ENCODE data around the gene BMP7.

BMP7 gene

DNA sequence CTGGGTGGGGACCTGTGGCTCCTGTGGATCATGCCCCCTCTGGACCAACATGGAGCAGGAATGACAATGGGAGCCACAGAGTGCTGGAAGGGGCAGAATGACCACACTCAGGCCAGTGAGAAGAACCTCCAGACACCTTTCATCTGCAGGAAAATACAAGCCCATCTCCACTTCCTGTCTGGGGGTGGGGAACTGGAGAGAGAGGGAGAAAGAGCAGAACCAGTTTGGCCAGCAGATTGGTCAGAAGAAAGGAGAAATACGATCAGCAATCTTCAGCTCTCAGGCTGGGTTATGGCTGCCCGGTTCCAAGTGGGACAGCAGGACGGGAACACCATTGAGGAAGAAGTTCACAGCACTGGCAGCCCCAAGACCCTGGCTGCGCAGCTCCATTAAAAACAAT is 37.0 kb downstream of the BMP7 start:
- DNase-seq (ENCODE audit: low read depth): no peak

DNA sequence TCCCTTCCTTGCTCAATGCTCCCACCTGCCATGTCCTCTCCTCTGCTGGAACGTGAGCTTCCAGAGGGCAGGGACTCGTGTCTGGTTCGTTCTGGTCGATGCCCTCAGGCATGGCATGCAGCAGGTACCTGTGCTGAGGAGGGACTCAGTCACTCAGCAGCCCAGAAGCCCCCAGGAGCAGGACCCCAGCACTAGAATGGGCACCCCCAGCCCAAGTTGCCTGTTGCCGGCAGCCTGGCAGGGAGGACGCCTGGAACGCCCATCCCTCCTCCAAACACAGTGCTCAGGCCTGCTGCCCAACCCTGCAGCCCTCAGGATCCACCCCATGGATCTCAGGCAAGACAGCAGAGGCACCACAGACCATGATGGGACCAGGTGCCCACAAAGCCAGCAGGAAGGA is 40.6 kb downstream of the BMP7 start:
- no peak for DNase-seq (ENCODE audit: low read depth)

DNA sequence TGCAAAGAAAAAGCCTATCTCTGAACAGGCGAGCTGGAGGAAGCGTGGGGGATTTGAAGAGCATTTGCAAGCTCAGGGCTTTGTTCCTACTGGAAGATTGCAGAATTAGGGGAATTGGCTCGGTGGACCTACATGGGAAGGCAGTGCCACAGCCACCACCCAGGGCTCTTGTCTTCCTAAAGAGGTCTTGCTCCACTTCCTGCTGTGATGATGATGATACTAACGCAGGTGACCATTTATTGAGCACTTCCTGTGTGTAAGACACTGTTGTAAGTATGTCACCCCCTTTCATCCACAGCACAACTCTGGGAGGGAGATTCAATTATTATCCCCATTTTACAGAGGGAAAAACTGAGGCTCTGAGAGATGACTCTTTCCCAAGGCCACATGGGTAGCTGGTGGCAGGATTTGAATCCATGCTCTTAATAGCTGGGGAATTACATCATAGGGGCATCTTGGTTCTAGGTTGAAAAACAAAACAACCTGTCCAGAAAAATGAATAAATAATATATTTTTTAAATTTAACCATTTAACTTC is 41.2 kb downstream of the BMP7 start:
- no peak for DNase-seq (ENCODE audit: low read depth)

DNA sequence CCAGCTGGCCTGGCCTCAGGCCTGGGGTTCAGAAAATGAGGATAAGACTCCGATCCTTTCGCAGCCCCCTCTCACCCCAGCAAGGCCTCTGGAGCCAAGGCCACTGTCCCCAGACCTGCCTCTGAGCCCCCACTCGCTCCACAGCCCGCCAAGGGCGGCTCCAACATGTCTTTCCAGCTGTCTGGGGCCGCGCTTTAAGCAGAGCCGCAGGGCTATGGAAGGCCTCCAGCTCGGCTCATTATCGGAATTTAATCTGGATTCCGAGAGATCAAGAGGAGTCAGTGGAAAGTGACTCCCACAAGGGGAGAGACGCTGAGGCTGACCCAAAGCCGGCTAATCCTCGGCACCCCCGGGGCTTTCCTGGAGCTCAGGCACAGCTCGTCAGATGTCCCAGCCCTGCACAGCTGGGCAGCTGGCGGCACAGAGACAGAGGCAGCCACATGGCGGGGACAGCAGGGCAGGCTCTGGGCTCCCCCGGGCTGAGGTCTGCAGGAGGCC is 41.8 kb downstream of the BMP7 start:
- DNase-seq (ENCODE audit: low read depth): peak; percentile 25

DNA sequence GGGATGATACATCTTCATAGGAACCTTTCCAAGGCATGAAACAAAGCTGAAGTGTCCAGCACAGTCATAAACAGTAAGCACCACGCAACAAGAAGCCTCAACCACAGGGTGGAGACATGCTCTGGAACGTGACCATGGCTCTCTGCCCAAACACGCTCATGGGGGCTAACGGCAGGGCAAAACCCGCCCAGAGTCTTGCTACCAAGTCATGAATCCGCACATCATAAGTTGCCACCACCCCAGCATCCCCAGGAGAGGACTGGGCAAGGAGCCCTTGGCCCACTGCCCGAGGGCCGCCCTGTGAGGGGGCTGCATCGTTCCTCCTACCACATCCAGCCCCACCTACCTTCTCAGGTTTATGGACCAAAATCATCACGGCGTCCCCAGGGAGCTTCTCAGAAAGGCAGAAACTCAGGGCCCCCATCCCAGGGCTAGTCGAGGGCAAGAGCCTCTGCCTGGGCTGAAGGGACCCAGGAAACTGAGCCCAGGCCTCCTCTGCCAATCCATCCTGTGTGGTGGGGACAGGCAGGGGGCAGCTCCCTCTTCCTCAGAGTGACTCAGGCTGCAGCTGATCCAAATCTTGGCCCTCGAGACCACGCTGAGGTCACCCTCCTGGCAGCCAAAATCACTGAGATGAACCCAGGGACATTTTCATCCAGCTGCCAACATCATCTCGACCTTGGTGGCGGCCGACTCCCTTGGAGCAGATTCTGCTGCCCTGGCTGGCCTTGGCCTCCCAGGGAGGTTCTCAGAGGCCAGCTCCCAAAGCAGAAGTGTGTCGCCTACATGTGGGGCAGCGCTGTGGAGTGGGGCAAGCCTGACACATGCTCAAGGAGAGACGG is 42.6 kb downstream of the BMP7 start:
- DNase-seq (ENCODE audit: low read depth): peak; percentile 52

DNA sequence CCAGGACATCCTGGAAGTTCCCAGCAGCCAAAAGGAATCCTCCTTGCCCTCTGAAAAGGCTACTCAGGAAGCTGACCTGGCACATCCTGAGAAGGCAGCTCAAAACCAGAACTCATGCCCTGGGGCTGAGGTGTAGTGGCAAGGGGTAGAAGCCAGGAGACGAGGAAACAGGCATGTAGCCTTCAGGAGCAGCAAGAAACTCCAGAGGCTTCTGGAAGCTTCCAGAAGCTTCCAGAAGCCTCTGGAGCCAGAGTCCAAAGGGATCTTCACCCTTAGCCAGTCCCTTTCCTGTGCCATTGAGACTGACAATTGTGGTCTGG is 43.9 kb downstream of the BMP7 start:
- no peak for DNase-seq (ENCODE audit: low read depth)

DNA sequence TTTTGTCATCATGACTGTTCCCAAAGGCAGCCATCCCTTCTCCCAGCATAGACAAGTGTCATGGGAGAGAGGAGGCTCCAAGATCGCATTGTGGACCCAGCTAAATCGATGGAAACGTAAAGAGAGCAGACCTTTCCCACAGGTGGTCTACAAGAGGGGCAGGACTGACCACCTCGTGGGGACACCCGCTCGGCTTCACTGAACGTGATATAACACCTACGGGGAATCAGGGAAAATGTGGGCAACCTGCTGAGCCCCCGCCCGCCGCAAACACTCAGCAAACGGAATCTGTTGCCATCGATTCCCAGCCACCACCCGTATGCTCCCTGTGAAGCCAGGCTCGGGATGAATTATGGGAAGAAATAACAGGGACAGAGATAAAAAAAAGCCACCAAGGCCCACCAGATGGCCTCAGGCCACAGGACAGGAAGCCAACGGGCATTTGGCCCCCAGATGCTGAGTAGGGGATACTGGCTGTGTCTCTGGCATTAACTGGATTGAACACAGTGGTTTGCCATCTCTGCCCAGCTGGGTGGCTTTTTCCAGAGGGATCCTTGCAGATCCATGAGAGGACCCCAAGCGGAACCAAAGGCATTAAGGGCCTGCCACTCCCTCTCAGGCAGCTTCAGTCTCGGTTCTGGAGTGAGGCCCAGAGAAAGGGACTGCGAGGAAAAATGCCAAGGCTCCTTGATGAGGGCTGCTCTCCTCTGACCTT is 44.4 kb downstream of the BMP7 start:
- DNase-seq (ENCODE audit: low read depth): no peak

DNA sequence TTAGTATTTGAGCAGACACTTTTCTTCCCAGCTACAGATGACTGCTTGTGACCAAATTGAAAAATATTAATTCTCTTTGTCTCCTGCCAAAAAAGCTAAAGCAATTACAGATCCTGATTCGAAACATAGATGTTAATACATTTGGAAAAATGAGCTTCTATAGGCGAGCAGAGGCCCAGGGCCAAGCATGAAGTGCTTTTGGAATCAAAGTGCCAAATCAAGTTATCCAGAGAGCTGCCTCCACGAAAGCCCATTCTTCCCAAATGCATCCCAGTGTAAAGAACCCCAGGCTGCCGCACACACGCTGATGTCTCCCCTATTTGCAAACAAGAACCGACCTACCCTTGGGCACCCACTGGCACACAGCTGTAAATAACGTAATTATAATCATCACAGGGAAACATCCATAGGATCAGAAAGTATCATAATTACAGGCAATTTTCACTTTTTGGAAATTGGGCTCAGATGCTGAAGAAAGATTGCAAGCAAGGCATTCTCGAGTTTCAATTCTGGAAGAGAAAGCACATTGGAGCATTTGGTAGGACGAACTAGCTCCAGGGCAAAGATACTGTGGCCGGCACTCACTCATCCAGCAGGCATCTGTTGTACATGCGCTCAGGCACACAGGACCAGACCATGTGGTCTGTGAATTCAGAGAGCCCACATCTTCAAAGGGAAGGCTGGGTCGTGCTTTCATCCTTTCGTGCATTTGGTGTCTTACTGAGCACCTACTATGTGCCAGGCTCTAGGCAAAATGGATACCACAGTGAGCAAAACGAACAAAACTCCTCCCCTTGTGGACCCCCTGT is 45.9 kb downstream of the BMP7 start:
- peak; percentile 77 for DNase-seq (ENCODE audit: low read depth)

DNA sequence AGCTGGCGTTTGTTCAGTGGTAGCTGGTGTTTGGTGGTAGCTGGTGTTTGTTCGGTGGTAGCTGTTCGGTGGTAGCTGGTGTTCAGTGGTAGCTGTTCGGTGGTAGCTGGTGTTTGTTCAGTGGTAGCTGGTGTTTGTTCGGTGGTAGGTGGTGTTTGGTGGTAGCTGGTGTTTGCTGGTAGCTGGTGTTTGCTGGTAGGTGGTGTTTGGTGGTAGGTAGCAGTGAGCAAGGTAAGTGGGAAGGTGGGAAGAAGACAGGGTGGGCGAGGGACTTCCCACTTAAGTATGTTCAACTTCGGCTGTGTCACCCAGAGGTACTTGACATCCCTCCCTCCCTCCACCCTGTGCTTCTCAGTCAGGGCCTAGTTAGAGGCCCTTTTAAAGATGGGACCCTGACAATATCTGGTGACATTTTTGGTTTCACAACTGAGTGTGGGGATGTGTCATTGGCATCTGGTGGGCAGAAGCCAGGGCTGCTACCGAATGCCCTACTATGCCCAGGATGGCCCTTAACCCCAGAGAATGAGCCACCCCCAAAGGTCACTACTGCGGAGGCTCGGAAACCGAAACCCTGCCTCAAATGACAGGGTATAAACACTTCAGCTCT is 47.3 kb downstream of the BMP7 start:
- no peak for DNase-seq (ENCODE audit: low read depth)

DNA sequence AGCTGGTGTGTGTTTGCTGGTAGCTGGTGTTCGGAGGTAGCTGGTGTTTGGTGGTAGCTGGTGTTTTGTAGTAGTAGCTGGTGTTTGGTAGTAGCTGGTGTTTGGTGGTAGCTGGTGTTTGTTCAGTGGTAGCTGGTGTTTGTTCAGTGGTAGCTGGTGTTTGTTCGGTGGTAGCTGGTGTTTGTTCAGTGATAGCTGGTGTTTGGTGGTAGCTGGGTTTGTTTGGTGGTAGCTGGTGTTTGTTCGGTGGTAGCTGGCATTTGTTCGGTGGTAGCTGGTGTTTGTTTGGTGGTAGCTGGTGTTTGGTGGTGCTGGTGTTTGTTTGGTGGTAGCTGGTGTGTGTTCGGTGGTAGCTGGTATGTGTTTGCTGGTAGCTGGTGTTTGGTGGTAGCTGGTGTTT is 48.0 kb downstream of the BMP7 start:
- no peak for DNase-seq (ENCODE audit: low read depth)

DNA sequence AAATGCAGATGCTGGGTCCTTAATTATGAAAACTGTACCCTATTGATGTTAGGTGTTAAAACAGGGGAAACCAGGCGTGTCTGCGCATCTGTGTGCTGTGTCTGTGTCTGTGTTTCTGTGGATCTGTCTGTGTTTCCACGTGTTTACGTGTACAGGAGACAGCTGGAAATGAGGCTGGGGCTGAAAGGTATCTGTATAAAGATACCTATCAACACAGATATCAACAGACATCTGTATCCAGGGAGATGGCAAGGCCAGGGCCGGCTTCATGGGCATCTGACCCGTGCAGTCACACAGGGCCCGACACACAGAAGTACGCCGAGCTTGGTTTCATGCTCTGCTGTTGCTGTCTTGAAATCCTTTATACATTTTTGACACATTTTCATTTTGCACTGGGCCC is 48.6 kb downstream of the BMP7 start:
- no peak for DNase-seq (ENCODE audit: low read depth)

DNA sequence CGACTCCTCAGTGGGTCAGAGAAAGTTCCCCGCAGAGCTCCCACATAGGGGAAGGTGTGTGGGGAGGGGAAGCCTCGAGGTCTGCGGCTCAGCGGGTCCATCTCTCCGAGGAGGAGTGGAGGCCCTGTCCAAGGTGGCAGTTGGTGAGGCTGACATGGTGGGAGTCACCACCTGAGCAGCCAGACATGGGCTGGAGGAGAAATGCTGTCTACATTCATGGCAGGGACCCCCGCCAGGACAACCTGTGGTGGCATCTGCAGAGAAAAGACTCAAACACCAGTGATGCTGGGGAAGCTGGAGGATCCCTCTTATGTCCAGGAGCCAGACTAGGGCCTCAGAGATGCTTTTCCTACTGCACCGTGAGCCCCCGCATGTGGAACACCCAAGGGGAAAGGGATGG is 49.8 kb downstream of the BMP7 start:
- DNase-seq (ENCODE audit: low read depth): no peak

DNA sequence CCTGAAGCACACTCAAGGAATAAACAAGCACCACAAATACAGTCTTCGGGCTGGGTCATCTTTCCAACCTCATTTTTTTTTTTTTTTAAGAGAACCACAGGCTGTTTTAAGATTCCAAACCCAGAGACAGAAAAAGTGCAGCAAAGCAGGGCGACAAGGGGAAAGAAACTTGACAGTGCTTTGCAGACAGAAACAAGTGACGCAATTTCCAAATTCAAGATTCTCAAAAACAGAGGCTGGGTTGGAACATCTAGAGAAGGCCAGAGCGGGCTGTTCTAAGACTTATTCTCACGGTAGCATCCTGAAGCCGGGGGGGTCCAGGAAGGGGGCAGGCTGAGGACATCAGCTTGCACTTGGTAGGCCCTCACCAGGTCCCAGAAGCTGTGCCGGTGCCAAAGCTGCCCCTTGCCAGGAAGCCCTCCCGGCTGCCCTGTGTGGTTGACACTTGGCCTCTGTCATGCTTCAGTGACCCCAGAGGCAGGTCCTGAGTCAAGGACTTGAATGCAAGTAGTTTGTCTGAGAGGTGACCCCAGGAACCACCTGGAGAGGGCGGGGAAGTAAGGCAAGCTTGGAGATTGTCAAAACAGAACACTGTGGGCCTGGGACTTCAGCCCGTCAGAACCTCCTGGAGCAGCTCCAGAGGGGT is 50.5 kb downstream of the BMP7 start:
- DNase-seq (ENCODE audit: low read depth): no peak

DNA sequence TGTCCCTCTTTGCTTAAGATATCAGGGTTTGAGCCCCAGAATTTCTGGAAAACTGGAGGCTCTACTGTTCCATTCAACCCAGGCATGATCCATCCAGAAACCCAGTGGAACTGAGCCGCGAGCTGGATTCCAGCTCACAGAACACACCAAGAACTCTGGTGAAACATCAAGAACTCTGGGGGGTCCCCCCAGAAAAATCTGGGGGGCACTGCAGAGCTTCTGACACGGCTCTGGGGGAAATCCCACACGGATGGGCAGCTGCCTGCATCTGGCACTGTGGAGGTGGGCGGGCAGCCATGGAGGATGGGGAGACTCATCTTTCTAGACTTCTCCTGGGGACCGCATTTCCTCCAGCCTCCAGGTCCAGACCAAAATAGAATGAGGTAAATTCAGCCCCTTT is 51.0 kb downstream of the BMP7 start:
- no peak for DNase-seq (ENCODE audit: low read depth)

DNA sequence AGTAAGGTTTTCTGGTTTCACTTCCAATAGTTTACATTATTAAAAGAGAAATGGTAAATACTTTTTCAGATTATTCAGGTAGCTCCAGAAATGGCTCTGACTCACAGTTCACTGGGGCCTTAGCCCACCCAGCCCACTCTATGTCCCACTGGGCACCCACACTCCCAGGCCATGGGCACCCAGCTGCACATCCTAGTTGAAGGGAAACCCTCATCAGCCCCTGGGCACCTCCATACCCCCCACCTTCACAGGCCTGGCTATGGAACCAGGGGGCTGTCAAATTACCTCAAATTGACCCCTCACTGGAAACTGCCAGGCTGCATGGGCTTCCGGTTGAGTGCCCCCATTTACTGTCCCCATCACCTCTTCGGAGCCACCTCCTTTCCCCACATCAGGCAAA is 51.5 kb downstream of the BMP7 start:
- no peak for DNase-seq (ENCODE audit: low read depth)

DNA sequence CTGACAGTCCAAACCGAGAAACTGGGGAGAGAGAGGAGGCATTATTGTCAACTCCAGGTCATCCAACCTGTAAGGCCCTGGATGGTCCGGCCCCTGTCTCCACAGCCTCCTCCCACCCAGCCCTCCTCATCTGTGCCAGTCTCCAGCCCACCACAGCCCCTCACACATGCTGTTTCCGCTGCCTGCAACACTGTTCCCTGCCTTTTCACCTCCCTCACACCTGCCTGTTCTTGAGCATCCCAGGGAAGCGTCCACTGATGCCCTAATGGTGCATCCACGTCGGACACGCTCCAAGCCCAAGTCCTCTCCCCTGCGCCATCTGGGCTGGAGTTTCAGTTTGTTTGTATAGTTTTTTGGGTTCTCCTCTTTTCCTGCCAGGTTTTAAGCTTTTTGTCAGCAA is 52.0 kb downstream of the BMP7 start:
- DNase-seq (ENCODE audit: low read depth): no peak

DNA sequence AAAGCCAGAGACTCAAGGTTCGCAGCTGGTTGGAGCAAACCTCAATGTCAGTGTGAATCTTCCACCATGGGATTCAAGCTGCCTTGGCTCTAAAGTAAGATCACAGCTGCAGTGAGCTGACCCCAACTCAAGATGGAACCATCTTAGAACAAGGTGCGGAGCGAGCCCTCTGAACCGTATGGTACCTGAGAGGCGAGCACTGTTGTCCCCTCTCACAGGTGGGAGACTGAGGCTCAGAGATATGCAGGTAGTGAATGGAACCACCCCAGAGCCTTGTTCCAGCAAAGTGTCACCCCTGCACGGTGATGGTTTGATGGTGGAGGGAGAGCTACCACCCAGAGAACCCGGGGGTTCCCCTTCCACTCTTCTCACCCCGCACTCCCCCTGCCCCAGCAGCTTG is 52.5 kb downstream of the BMP7 start:
- DNase-seq (ENCODE audit: low read depth): no peak

DNA sequence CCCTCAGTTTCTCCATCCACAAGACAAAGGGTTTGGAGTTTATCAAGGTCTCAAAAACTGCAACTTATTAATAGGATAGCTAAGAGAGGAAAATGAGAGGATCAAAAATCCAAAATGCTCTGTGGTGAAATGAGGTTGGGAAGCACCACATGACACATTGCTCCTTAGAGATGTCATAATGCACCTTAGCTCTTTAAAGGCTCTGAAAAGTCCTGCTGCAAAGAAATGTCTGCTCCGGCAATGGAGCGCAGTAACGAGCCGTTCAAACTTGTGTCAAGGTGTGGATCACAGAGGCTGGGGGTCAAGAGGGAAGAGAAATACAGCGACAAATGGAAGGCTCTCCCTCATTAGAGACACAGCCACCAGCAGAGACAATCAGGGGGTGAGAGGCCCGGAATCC is 53.1 kb downstream of the BMP7 start:
- DNase-seq (ENCODE audit: low read depth): no peak

DNA sequence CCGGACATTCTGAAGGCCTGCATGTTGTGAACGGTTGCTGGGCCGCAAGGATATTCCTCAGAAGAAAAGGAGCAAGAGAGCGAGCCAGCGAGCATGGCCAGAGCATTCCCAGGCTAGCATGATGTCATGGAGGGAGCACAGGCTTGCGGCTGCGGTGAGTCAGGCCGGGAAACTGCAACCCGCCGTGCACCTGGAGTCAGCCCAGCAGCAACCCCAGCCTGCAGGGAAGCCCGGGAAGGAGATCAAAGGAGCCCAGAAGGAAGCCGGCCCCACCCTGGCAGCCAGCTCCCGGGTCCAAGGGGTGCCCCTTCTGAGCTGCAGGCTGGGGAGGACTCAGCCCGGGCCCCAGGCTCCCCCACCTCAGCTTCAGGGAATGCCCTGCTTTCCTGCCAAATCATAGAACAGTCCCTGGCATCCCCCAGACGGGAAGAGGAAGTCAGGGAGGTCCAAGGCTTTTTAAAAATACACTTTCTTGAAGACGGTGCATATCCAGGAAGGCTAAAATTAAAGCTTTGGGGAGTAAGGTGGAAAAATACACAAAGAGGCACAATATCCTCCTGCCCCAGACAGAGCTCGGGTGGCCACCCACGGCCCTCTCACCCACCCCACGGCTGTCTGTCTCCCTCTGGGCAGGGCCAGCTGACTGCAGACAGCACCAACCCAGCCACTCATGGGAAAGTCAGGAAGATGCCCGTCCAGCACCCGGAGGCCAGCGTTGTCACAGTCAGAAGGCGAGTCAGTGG is 53.7 kb downstream of the BMP7 start:
- peak; percentile 95 for DNase-seq (ENCODE audit: low read depth)

DNA sequence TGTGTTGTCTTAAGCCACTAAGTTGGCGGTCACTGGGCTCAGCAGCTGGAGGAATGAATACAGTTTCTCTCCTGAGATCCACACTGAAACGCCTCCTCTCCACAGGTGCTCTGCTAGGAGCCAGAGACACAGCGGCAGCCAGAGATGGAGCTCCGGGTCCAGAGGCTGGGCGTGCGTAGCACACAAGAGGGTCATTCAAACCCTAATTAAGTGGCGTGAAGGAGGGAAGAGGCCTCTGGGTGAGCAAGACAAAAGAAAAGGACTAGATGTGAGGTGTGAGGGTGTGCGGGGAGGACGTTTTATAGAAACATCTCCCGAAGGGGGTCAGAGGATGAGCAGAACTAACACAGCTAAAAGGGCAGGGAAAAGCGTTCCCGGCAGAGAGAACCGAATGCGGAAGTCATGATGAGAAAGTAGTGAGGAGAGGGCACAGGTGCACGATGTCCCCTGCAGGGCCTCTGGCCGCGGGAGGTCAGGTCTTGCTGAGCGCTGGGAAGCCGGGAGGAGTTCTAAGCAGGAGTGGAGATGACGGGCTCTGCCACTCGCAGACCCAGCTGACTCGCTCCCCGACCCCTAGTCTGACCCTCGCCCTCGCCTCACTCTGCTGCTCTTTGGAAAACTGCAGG is 54.4 kb downstream of the BMP7 start:
- no peak for DNase-seq (ENCODE audit: low read depth)
